ENCODE data around the gene RNF220.

Gene RNF220

DNA sequence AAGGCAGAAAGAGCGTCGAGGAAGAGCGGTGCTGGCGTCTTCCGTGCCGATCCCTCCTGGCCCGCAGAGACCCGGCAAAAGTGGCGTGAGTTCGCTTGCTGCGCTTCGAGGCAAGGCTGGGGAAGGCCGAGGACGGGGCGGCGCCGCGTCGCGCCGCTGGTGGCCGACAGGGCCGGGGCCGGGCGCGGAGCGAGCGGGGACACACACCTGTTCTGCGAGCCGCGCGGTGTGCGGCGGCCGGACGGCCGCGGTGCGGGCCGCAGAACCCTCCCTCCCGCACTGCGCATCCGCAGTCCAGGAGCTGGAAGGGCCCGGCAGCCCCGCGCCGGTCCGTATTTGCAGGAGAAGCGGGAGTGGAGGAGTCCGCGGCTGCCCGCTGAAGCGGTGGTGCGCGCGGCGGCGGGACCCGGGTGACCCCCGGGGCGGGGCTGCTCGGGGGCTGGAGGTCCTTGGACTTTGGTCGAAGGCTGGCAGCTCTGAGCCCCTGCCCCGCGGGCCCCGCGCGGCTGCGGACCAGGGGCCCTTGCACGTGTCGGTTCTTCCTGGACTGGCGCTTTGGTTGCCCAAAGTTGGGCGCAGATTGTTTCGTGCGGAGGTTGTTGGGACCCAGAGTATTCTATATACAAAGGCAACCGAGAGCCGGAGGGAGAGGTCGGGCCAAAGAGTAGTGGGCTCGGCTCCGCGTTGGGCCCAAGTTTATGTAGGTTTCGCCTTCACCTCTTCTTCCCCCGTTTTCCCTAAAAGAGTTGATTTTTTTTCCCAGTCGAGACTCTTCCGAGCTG lies 2.6 kb downstream of the RNF220 start:
- FAIRE-seq: no peak

DNA sequence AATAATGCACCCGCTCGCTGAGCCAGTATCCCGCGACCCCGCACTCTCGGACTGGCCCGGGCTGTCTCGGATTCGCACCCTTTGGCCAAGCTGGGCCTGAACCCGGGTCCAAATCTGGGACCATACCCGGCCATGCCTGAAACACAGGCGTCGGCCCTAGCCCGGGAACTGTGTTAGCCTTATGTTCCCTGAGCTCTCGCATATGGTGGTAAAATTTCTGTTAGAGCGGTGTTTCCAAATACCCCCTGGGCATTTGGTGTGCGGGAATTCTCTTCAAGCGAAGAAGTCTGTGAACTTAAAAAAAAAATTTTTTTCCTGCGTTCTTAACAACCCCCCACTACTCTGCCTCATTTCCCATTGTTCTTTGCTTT lies 3.1 kb downstream of the RNF220 start:
- no peak for FAIRE-seq

DNA sequence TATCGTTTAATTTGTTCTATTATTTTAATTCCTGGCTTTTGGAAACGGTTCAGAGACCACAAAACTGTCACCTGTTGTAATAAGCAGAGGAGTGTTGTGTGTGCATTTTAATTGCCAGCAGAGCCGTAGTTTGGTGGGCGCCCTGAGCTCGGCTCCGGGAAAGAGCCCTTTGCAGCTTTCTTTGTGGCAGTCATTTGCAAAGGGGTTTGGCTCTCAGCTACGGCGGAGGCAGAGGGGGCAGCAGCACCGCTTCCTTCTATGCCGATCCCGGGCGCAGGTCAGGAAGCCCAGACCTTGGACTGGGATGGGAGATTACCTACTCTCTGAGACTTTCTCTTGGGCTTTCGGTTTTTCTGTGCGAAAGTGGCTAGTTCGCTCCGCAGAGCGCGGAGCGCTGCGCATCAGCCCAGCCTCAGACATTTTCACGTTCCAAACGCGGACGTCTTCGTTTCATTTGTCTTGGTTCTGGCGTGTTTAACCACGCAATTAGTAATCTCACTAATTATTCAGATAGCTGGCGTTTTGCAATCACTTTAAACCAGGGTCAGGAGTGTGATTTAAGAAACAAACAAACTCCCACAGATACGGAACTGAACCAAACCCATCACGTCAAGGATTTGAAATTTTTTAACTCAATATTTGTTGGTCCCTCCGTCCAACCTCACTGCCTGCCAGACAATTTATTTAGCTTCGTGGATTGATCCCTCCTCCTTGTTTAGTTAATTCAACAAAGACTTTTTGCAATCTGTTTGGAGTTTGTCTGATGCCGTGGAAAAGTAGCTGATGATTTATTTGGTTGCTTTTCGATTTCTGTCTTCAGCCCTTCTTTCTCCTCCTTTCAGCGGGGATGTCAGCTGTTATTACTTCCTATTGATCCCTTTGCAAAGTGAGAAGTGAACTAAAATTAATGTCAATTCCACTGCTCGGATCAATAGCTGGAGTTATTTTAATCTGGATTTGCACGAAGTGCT lies 3.9 kb downstream of the RNF220 start:
- FAIRE-seq: no peak

DNA sequence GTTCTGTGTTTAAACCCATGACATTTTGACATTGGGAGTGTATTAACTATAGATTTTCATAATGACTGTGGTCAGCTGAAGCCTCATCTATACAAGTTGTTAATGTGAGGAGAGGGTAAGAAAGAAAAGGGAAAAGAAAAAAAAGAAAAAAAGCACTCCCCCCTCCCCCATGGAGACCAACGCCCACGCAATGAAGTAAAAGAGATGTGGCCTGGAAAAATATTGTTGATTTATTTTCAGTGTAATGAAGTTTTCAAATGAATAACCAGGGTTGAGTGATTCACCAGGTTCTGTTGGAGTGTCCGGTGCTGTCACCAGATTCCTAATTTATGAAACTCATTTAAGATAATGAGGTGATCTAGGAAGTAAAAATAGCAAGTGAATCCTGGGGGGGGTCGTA lies 4.7 kb downstream of the RNF220 start:
- no peak for FAIRE-seq

DNA sequence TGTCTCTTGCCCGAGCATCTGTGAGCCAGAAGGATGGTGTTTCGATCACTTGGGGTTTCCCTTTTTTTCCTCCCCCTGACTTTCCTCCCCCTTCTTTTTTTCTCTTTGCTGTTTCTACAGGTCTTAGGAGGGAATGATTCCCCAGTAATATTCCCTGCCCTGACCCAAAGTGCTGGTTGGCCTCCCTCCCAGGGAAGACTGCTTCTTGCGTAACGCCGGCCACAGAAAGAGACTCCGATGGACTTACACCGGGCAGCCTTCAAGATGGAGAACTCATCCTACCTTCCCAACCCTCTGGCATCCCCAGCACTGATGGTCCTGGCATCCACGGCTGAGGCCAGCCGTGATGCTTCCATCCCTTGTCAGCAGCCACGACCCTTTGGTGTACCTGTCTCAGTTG lies 6.8 kb downstream of the RNF220 start:
- FAIRE-seq: no peak

DNA sequence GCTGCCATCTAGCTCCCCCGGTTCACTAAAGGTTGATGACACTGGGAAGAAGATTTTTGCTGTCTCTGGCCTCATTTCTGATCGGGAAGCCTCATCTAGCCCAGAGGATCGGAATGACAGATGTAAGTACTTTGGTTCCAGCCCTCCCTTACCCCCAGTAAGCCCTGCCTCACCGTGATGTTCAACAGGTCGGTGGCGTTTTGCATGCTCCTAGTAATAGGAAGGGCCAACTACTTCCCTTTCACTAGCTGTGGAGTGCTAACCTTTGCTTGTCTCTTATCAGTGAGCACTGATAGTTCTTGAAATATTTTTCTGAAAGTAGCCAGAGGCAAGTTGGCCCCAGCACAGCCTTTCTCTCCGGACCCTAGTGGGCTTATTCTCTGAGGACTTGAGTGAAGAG lies 7.5 kb downstream of the RNF220 start:
- no peak for FAIRE-seq

DNA sequence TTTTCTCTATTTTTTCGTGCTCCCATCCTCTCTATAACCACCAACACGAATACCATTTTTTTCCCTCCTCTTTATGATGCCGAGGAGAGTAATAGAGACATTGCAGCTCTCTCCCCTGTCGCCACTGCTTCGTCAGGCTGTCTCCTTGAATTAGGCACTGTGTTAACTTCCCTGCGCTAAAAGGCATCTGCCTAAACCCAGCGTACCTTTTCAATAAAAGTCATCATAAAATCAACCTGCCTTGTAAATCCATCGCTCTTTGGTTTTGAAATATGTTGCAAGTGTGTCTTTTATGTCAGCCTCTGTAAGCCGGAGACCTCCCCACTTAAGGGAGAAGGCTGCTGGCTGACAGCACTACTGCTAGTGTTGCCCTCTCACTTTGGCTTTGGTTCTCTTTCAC lies 8.7 kb downstream of the RNF220 start:
- FAIRE-seq: no peak

DNA sequence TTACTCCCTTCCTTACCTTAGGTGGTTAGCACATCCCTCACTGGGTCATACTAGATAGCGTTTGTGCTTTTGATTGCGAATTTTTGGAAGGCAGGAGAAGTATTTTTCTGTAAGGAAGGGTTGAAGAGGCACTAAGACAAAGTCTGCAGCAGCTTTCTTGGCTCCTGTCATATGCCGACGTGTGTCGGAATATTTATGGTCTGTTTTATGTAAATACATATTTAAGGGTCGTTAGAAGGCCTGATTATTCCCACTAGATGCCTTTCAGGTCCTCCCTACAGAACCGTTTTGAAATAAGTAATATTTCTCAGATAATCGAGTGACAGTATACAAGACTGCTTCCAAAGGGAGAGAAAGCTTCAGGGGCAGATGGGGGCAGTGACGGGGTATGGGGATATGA lies 10.0 kb downstream of the RNF220 start:
- FAIRE-seq: no peak

DNA sequence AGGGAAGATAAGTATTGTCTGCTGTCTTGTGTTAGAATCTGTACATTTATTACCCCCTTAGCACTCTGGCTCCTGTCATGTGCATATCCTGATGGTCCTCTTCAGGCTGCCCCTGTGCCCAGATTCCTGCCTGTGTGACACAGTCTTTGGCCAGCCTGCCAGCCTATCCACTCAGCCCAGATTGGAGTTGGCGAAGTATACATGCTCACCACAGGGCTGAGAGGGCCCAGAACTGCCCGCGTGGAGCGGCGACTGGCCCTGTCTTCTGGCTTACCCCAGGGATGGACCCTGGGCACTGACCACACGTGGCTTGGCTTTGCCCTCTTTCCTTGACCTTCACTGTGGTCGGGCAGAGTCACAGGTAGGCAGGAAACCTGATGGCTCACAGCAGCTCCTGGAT lies 11.4 kb downstream of the RNF220 start:
- FAIRE-seq: no peak

DNA sequence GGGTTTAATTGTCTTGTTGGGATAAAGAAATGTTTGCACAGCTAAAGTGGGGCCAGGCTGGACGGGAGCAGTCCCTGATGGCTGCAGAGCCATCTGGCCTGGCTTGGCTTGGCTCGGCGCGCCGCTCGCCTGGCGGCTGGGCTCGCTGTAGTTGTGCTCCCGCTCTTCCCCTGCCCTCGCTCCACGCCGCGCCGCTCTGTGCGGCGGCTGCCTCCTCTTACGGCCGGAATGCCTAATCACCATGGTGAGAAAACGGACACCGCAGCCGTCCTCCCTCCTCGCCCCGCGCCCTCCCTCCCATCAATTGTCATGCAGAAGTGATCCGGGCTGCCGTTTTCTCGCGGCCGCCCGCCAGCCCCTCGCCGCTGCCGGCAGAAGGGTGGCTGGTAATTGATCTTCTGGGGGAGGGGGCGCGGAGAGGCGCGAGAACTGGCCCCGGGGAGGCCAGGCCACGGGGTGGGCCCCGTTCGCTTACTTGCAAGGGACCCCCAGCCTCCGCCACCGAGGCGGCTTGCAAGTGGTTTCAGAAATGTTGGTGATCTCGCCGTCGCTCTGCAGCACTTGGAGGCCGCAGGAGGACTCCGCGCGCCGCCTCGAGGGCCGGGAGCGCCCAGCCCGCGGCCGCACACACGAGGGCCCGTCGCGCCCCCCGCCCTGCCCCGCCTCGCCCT lies 12.4 kb downstream of the RNF220 start:
- FAIRE-seq: no peak

DNA sequence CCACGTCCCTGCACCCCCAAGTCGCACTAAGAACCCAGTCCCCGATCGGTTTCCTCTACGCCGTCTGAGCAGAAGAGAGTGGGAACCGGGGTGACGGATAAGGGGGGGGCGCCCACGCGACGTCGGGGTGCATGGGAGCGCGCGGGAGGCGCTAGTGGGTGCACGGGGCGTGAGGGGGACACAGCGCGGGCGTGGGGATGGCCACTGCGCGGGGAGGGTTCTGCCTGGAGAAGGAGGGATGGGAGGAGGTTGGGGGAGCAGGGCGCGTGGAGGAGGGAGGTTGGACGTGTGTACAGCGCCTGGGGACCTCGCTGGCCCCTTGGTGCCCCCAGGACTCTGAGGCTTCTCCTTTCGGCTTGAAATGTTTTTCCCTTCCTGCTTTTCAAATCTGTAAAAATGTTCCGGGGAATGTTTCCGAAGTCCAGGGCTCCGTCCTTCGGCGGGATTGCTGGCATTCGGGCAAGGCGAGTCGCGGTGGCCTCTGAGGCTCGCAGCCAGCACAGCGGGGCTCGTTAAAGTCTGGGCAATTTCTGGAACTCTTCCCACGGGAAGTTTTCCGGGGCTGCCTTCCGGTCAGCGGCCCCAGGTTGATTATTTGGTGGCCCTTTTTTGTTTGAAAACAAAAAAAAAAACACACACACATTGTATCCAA lies 13.1 kb downstream of the RNF220 start:
- no peak for FAIRE-seq

DNA sequence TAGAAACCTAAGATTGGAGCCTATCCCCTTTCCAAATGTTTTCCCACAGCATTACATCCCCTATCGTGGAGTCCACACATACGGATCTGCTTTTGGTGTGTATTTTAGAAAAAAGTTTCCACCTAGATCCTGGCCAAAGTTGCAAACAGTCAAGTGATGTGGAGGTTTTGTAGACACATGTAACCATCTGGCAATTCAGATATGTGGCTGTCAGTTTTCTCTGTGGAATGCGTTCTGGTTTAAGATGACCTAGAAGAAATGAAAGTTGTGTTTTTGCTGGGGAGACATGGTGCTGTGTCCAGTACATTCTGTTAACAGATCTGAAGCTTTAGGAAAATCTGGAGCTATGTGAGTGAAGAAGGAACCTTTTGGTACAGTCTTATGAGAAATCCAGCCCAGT lies 14.8 kb downstream of the RNF220 start:
- FAIRE-seq: no peak

DNA sequence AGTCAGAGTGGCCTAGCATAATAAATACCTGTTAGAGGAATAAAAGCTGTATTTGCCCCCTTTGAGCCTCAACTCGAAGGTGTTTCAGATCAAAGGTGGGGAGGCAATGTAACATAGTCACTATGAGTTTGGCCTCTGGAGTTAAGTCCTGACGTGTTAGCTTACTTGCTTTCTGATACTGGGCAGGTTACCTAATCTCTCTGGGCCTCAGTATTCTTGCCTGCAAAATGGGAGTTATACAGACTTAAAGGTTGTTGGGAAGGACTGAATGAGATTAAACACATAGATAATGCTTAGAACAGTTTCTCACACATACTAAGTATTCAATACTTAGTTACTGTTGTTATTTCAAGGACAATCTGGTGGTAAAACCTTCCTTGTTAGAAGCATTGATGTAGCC lies 15.5 kb downstream of the RNF220 start:
- FAIRE-seq: no peak

DNA sequence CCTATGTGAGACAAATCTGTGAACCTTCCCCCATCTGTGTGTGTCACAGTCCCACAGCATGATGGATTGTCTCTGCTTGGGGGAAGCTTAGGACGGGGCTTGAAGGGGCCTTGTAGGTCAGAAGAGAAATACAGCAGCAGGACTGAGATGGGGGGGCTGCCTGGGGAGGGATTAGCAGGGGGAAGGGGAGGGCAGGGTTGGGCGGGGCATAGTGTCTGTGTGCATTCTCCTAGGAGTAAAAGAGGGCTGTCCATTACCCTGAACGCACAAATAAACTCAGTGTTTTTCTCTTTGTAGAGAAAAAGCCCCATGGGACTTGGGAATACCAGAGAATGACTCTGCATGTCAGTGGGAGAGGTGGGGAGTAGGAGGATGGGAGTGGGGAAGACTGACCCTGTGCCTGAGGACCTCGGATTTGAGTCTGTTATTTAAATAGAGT lies 16.4 kb downstream of the RNF220 start:
- no peak for FAIRE-seq

DNA sequence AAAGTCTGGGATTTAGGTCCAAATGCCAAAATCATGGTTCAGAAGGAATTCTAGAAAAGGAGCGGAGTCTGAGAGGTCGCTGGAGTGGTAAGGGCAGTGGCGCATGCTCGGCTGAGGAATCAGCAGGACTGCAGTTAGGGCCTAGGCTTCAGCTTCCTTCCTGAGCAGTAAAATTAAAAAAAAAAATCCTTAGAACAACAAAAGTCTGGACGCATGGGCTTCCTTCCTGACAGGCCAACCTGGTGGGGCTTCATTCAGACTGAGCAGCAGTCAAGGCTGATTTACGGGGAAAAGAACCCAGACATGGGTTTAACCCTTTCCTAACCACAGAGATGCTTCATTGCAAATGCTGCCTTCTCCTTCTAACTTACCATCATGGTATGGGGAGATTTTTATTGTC lies 17.1 kb downstream of the RNF220 start:
- FAIRE-seq: no peak

DNA sequence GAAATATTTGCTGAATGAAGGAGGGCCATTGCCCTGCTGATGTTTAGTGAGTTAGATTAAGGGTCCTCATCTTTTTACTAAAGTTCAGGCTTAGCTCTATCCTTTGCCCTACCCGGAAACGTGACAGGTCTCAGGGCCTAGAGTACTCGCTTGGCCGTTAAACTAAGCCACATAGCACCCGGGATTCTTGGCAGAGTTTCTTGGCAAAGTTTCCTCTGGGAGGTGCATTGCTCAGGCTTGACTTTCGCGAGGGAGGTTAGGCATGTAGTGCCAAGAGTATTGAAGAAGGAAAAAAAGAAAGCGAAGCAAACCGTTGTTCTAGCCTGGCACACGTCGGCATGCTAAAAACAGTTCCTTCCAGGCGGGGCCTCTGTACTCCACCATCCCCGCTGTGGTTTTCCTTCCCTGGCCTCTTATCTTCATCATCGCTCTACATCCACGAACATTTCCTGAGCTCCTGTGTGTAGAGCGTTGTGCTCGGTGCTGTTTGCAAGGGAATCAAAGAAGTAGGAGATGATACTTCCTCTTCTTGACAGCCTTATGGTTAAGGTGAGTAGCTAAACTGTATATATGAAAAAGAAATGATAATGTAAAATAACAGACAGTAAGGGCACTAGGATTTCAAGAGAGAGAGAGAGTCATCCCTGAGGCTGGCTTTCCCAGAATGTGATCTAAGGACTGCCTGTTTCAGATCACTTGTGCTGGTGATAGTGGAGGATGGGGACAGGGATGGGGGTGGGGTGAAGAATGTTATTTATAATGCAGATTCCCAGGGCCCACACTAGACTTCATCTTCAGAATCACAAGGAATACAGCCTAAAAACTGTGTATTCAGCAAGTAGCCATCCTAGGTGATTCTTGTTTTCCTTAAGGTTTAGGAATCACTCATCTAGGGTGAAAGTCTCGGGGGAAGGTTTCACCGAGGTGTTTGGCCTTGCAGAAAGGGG lies 18.8 kb downstream of the RNF220 start:
- no peak for FAIRE-seq

DNA sequence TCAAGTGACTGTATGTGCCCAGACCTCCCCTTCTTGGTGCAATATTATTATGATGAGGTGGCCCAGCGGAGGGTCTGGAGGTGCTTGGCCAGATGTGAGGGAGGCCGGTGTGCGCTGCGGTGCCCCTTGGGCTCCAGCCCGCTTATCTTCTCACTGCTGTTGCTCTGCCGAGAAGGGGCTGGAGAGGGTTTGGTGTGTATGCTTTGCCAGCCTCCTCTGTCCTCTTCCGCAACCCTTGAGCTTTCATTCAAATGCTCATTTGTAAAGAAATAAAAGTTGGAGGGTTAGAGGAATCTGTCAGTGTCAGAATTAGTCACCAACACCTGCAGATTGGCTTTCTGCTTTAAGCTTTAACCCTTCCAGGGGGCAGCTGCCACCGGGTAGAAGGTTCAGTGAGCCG lies 19.7 kb downstream of the RNF220 start:
- no peak for FAIRE-seq

DNA sequence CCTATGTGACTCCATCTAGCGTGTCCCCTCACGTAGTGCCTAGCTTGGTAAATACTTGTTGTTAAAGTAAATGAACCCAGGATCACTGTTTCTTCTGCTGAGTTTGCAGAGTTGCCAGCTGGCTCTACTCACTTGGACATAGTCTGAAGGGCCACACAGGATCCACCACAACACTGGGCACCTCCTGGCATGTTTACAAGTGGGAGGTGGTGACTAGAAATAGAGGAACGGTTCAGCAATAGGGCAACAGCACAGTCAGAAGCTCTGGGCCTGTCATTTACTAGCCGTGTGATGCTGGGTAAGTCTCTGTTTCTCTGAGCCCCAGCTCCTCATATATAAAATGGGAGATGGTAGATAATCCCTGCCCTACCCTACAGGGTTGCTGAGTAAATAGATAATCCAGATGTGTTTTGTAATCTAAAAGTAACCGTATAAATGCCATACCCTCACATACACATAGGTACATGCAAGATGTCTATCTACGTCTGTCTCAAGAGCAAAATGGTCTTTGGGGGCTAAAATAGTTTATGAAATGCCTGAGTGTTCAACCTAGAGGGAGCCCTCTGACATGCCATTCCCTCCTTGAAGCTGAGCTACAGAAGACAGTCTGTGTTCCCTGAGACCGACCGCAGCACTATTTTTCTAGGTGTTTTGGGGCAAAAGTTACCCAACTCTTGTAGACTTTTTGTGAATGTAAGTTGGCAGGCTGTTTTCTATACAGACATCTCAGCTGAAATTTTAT lies 20.5 kb downstream of the RNF220 start:
- no peak for FAIRE-seq

DNA sequence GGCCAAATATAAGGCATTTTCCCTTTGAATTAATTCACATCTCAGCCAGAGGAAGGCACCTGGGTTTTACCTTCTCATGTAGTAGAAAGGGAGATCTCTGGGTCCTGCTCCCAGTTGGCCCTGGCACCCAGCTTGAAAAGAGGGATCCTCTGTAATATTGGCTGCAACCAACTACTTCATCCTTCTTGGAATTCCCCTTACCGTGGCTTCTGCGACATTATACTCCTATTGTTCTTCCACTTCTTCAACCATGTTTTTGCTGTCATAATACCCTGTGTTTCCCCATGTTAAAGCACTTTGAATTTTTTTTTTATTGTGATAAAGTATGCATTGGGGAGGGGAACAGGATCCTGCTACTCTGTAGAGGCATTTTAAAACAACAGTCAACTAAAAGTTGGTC lies 26.8 kb downstream of the RNF220 start:
- no peak for FAIRE-seq

DNA sequence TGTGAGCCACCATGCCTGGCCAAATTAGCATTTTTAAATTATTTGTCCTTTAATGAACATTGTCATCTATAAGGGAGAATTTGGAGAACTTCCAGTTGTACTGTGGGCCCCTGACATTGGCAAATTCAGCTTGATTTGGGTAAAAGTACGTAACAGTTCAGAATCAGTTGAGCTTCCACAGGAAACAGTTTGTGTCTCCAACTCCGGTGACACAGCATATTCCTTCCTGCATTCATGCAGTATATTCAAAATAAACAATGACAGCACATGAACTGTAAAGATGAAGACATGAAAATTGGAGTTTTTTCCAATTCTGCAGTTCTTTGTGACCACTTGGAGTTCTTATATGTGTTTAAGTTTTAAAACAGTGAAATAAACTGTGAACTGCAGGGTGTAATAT lies 28.2 kb downstream of the RNF220 start:
- FAIRE-seq: no peak

Measured in endometrium (tissue), 2 donors.